ENCODE data around the gene CAMTA1. TPM values are rescaled to one million over a fixed set of nuclear protein-coding genes. Genes with fewer than 3 reads are reported as not detected.
A peak's percentile ranks its signal among the peaks of the same experiment; 100 is the strongest.

CAMTA1 gene
- total RNA-seq, 1 donor from 2014 or later = 77.6 TPM

- H4K20me1 ChIP-seq (ENCODE audit: insufficient read depth, low read length) = no peaks in the 10 kb centered on the region
- no peaks in the 10 kb centered on the region for H3K27me3 Mint-ChIP-seq (ENCODE audit: low read depth, unreplicated experiment)
- no peak overlapping the region for H3K4me3 ChIP-seq (ENCODE audit: insufficient read depth, low read depth, low read length)
- H3K4me2 ChIP-seq (ENCODE audit: low read length) = peak overlapping the region; percentile 75
- peak overlapping the region; percentile 37 for H3K27ac ChIP-seq (ENCODE audit: low read depth, low read length)
- H3K4me1 ChIP-seq (ENCODE audit: insufficient read depth, low read length) = peaks cover 13% of the 10 kb centered on the region
- peak overlapping the region; percentile 68 for H2AFZ ChIP-seq (ENCODE audit: low read depth, low read length)
- no peaks in the 10 kb centered on the region for H3K36me3 Mint-ChIP-seq (ENCODE audit: low read depth, unreplicated experiment)
- H3K9me3 Mint-ChIP-seq (ENCODE audit: unreplicated experiment) = peaks cover 3% of the 10 kb centered on the region
- DNase-seq (ENCODE audit: low read depth) (peak; percentile 60), FAIRE-seq (no peak)
- H3K9ac ChIP-seq (ENCODE audit: low read length) = peak overlapping the region; percentile 61
- no peak for TF ChIP-seq EZH2 (IDR thresholded peaks at IDR 0.05; ENCODE audit: insufficient read depth, low read length)
- TF ChIP-seq CTCF (IDR thresholded peaks at IDR 0.05; ENCODE audit: insufficient read depth, low read depth, low read length) = no peak
- peak overlapping the region; percentile 88 for H3K27ac Mint-ChIP-seq (ENCODE audit: unreplicated experiment)
- no peaks in the 10 kb centered on the region for H3K27me3 ChIP-seq (ENCODE audit: insufficient read depth, low read length)
- no peaks in the 10 kb centered on the region for H3K36me3 ChIP-seq (ENCODE audit: insufficient read depth, low read length)
- H3K4me1 Mint-ChIP-seq (ENCODE audit: low read depth, unreplicated experiment) = peaks cover 16% of the 10 kb centered on the region
- no peaks in the 10 kb centered on the region for H3K9me3 ChIP-seq (ENCODE audit: insufficient read depth, low read depth, low read length)
- no peaks in the 10 kb centered on the region for H3K79me2 ChIP-seq (ENCODE audit: insufficient read depth, low read length)
- no peak overlapping the region for H3K4me3 Mint-ChIP-seq (ENCODE audit: unreplicated experiment)
Measured at GRCh38 chr1:7313081-7313546, 527.9 kb downstream of the CAMTA1 start.

GRCh38 chr1:7313826-7314225, 528.6 kb downstream of the CAMTA1 start:
- FAIRE-seq (no peak), DNase-seq (ENCODE audit: low read depth) (no peak)
- TF ChIP-seq CTCF (IDR thresholded peaks at IDR 0.05; ENCODE audit: insufficient read depth, low read depth, low read length) = no peak
- no peak overlapping the region for H2AFZ ChIP-seq (ENCODE audit: low read depth, low read length)
- H3K9me3 Mint-ChIP-seq (ENCODE audit: unreplicated experiment) = peaks cover 3% of the 10 kb centered on the region
- H3K4me3 ChIP-seq (ENCODE audit: insufficient read depth, low read depth, low read length) = no peak overlapping the region
- no peaks in the 10 kb centered on the region for H3K27me3 Mint-ChIP-seq (ENCODE audit: low read depth, unreplicated experiment)
- no peak overlapping the region for H3K27ac ChIP-seq (ENCODE audit: low read depth, low read length)
- H3K4me1 ChIP-seq (ENCODE audit: insufficient read depth, low read length) = peaks cover 13% of the 10 kb centered on the region
- H3K36me3 Mint-ChIP-seq (ENCODE audit: low read depth, unreplicated experiment) = no peaks in the 10 kb centered on the region
- H3K4me1 Mint-ChIP-seq (ENCODE audit: low read depth, unreplicated experiment) = peaks cover 16% of the 10 kb centered on the region
- H3K9me3 ChIP-seq (ENCODE audit: insufficient read depth, low read depth, low read length) = no peaks in the 10 kb centered on the region
- no peaks in the 10 kb centered on the region for H4K20me1 ChIP-seq (ENCODE audit: insufficient read depth, low read length)
- no peaks in the 10 kb centered on the region for H3K79me2 ChIP-seq (ENCODE audit: insufficient read depth, low read length)
- H3K4me2 ChIP-seq (ENCODE audit: low read length) = no peak overlapping the region
- H3K36me3 ChIP-seq (ENCODE audit: insufficient read depth, low read length) = no peaks in the 10 kb centered on the region
- no peak overlapping the region for H3K4me3 Mint-ChIP-seq (ENCODE audit: unreplicated experiment)
- peak overlapping the region; percentile 88 for H3K27ac Mint-ChIP-seq (ENCODE audit: unreplicated experiment)
- H3K9ac ChIP-seq (ENCODE audit: low read length) = no peak overlapping the region
- no peaks in the 10 kb centered on the region for H3K27me3 ChIP-seq (ENCODE audit: insufficient read depth, low read length)

DNA sequence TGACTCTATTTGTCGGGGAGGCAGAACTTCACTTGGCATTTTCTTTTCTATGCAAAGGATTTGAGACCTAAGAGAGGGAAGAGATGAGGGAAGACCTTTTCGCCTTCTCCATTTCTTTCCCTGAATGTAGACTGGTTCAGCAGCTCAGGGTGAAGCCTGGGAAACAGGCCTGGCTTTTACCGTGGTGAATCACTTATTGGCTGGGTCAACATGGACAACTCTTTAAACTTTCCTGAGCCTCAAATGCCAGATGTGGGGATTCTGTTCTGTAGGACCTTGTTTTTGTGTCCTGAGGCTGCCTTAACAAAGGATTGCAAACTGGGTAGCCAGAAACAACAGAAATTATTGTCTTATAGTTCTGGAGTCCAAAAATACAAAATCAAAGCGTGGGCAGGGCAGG, 530.1 kb downstream of the CAMTA1 start:
- peak; percentile 30 for DNase-seq (ENCODE audit: low read depth)
- H3K36me3 Mint-ChIP-seq (ENCODE audit: low read depth, unreplicated experiment) = no peaks in the 10 kb centered on the region
- no peaks in the 10 kb centered on the region for H3K9me3 ChIP-seq (ENCODE audit: insufficient read depth, low read depth, low read length)
- H3K27me3 Mint-ChIP-seq (ENCODE audit: low read depth, unreplicated experiment) = no peaks in the 10 kb centered on the region
- H3K4me1 Mint-ChIP-seq (ENCODE audit: low read depth, unreplicated experiment) = peaks cover 16% of the 10 kb centered on the region
- peaks cover 13% of the 10 kb centered on the region for H3K4me1 ChIP-seq (ENCODE audit: insufficient read depth, low read length)
- no peak overlapping the region for H3K27ac ChIP-seq (ENCODE audit: low read depth, low read length)
- FAIRE-seq = no peak
- no peaks in the 10 kb centered on the region for H3K79me2 ChIP-seq (ENCODE audit: insufficient read depth, low read length)
- H3K9me3 Mint-ChIP-seq (ENCODE audit: unreplicated experiment) = peaks cover 3% of the 10 kb centered on the region
- H2AFZ ChIP-seq (ENCODE audit: low read depth, low read length) = no peak overlapping the region
- H3K36me3 ChIP-seq (ENCODE audit: insufficient read depth, low read length) = no peaks in the 10 kb centered on the region
- no peaks in the 10 kb centered on the region for H4K20me1 ChIP-seq (ENCODE audit: insufficient read depth, low read length)
- no peak overlapping the region for H3K4me3 Mint-ChIP-seq (ENCODE audit: unreplicated experiment)
- H3K27ac Mint-ChIP-seq (ENCODE audit: unreplicated experiment) = no peak overlapping the region
- no peak overlapping the region for H3K9ac ChIP-seq (ENCODE audit: low read length)
- no peak overlapping the region for H3K4me3 ChIP-seq (ENCODE audit: insufficient read depth, low read depth, low read length)
- TF ChIP-seq CTCF (IDR thresholded peaks at IDR 0.05; ENCODE audit: insufficient read depth, low read depth, low read length) = no peak
- TF ChIP-seq EZH2 (IDR thresholded peaks at IDR 0.05; ENCODE audit: insufficient read depth, low read length) = no peak
- H3K4me2 ChIP-seq (ENCODE audit: low read length) = no peak overlapping the region
- H3K27me3 ChIP-seq (ENCODE audit: insufficient read depth, low read length) = no peaks in the 10 kb centered on the region

All from astrocyte (in vitro differentiated cells and primary cell).